ENCODE data around the gene RFT1.
"Not testable (repeated sequence)": the region's sequence is repeated elsewhere in the genome, so short reads cannot be mapped to it uniquely, and the experiment has no call there.

The RFT1 gene

GRCh38 chr3:53073553-53074365 is 56.5 kb downstream of the RFT1 start:
- DNase-seq (ENCODE audit: low read depth, low spot score), result no peak
- no peak overlapping the region for H3K27ac ChIP-seq

GRCh38 chr3:53072653-53073552 is 57.3 kb downstream of the RFT1 start:
- no peak overlapping the region for H3K27ac ChIP-seq
- DNase-seq (ENCODE audit: low read depth, low spot score), result no peak

GRCh38 chr3:53071882-53072431 is 58.3 kb downstream of the RFT1 start:
- DNase-seq (ENCODE audit: low read depth, low spot score), result no peak
- H3K27ac ChIP-seq, result no peak overlapping the region

GRCh38 chr3:53069422-53070068 is 60.7 kb downstream of the RFT1 start:
- DNase-seq (ENCODE audit: low read depth, low spot score), result no peak
- no peak overlapping the region for H3K27ac ChIP-seq

GRCh38 chr3:53068176-53068575 is 62.1 kb downstream of the RFT1 start:
- no peak for DNase-seq (ENCODE audit: low read depth, low spot score)
- H3K27ac ChIP-seq, result no peak overlapping the region

- no peak for DNase-seq (ENCODE audit: low read depth, low spot score)
- no peak overlapping the region for H3K27ac ChIP-seq
These were observed 62.7 kb downstream of the RFT1 start for GRCh38 chr3:53067567-53067966.

GRCh38 chr3:53065841-53066480 is 64.3 kb downstream of the RFT1 start:
- H3K27ac ChIP-seq, result no peak overlapping the region
- DNase-seq (ENCODE audit: low read depth, low spot score), result no peak

GRCh38 chr3:53062905-53063304 is 67.3 kb downstream of the RFT1 start:
- DNase-seq (ENCODE audit: low read depth, low spot score), result no peak
- H3K27ac ChIP-seq, result no peak overlapping the region

GRCh38 chr3:53056442-53056841 is 73.8 kb downstream of the RFT1 start:
- no peak for DNase-seq (ENCODE audit: low read depth, low spot score)
- H3K27ac ChIP-seq, result no peak overlapping the region

GRCh38 chr3:53054233-53054632 is 76.0 kb downstream of the RFT1 start:
- not testable (repeated sequence) for H3K27ac ChIP-seq; DNase-seq (ENCODE audit: low read depth, low spot score)

- no peak overlapping the region for H3K27ac ChIP-seq
- DNase-seq (ENCODE audit: low read depth, low spot score), result no peak
These were observed 78.3 kb downstream of the RFT1 start for GRCh38 chr3:53051929-53052328.

GRCh38 chr3:53049987-53050386 is 80.2 kb downstream of the RFT1 start:
- no peak overlapping the region for H3K27ac ChIP-seq
- DNase-seq (ENCODE audit: low read depth, low spot score), result no peak

GRCh38 chr3:53046171-53047170 is 83.8 kb downstream of the RFT1 start:
- DNase-seq (ENCODE audit: low read depth, low spot score), result no peak
- no peak overlapping the region for H3K27ac ChIP-seq

GRCh38 chr3:53045518-53046170 is 84.6 kb downstream of the RFT1 start, which contains the start of gene SFMBT1:
TSS of gene SFMBT1 (minus strand) at chr3:53046073. CDS start at chr3:52969128, 76,945 bp downstream.
- no peak for DNase-seq (ENCODE audit: low read depth, low spot score)

GRCh38 chr3:53044711-53045517 is 85.3 kb downstream of the RFT1 start:
- peak overlapping the region; percentile 49 for H3K27ac ChIP-seq
- no peak for DNase-seq (ENCODE audit: low read depth, low spot score)

More at GRCh38 chr3:53045518-53046170, 84.6 kb downstream of the RFT1 start, which contains the start of gene SFMBT1:
- peak within 1 kb of the TSS; percentile 49 for H3K27ac ChIP-seq

GRCh38 chr3:53044371-53044710 is 85.9 kb downstream of the RFT1 start:
- H3K27ac ChIP-seq, result peak overlapping the region; percentile 49
- no peak for DNase-seq (ENCODE audit: low read depth, low spot score)

- no peak overlapping the region for H3K27ac ChIP-seq
- DNase-seq (ENCODE audit: low read depth, low spot score), result no peak
These were observed 86.5 kb downstream of the RFT1 start for GRCh38 chr3:53043738-53044137.
